HG02840 (cell line): ENCODE measurements around the gene ADAMTS2.

Experiments
- ATAC-seq: cut with Tn5 transposase; IDR thresholded peaks from one replicate; pipeline ENCODE4 v1.9.1; 2021; ENCODE audit warnings: mild to moderate bottlenecking, moderate library complexity, moderate number of reproducible peaks; ENCODE audit not compliant: unreplicated experiment, low FRiP score

Gene ADAMTS2

GRCh38 chr5:179240561-179240960, 104.7 kb downstream of the ADAMTS2 start:
- no peak for ATAC-seq

GRCh38 chr5:179239256-179240135, 105.8 kb downstream of the ADAMTS2 start:
- no peak for ATAC-seq

GRCh38 chr5:179238628-179238970, 106.7 kb downstream of the ADAMTS2 start:
- no peak for ATAC-seq

- no peak for ATAC-seq
These were observed 107.3 kb downstream of the ADAMTS2 start for GRCh38 chr5:179237770-179238627.

- no peak for ATAC-seq
These were observed 109.6 kb downstream of the ADAMTS2 start for GRCh38 chr5:179235416-179236400.

- no peak for ATAC-seq
These were observed 110.6 kb downstream of the ADAMTS2 start for GRCh38 chr5:179234563-179235135.

GRCh38 chr5:179233909-179234562, 111.2 kb downstream of the ADAMTS2 start:
- no peak for ATAC-seq

- no peak for ATAC-seq
These were observed 113.0 kb downstream of the ADAMTS2 start for GRCh38 chr5:179232091-179232735.

GRCh38 chr5:179231309-179231708, 114.0 kb downstream of the ADAMTS2 start:
- no peak for ATAC-seq

- ATAC-seq, result no peak
These were observed 115.2 kb downstream of the ADAMTS2 start for GRCh38 chr5:179230061-179230461.

GRCh38 chr5:179229331-179229831, 115.9 kb downstream of the ADAMTS2 start:
- no peak for ATAC-seq

GRCh38 chr5:179228341-179229121, 116.7 kb downstream of the ADAMTS2 start:
- no peak for ATAC-seq

GRCh38 chr5:179227580-179228311, 117.5 kb downstream of the ADAMTS2 start:
- no peak for ATAC-seq

- ATAC-seq, result no peak
These were observed 118.1 kb downstream of the ADAMTS2 start for GRCh38 chr5:179227229-179227579.

- no peak for ATAC-seq
These were observed 118.6 kb downstream of the ADAMTS2 start for GRCh38 chr5:179226696-179227095.

- ATAC-seq, result no peak
These were observed 119.9 kb downstream of the ADAMTS2 start for GRCh38 chr5:179225387-179225786.

- no peak for ATAC-seq
These were observed 120.5 kb downstream of the ADAMTS2 start for GRCh38 chr5:179224741-179225140.
